Left lung (tissue), 10 donors: ENCODE data around the gene WIPI1. TPM values are rescaled to one million over a fixed set of nuclear protein-coding genes. Genes with fewer than 3 reads are reported as not detected.

Source experiments
- ATAC-seq: fragments of 200-7000 bp; cut with Tn5 transposase; one replicate; pipeline ENCODE4 v1.9.1; 2020; ENCODE audit warnings: moderate library complexity
- DNase-seq, 4 donors: peaks; one replicate each; pipeline ENCODE4 v3.0.0-alpha.2; 2013 to 2020
- H3K27ac ChIP-seq, 2 donors: fragments of 200-600 bp; sonication (generic) in 1 of 2; one replicate each; pipeline versions ENCODE4 v1.5.0 to v1.8.0; 2020 to 2021
- H3K27me3 ChIP-seq, 2 donors: fragments of 200-600 bp; sonication (generic) in 1 of 2; one replicate each; pipeline versions ENCODE4 v1.5.0 to v1.8.0; 2020 to 2021
- H3K36me3 ChIP-seq, 2 donors: fragments of 200-600 bp; sonication (generic) in 1 of 2; one replicate each; pipeline versions ENCODE4 v1.5.0 to v1.8.0; 2020 to 2021
- H3K4me1 ChIP-seq, 2 donors: fragments of 200-600 bp; one replicate each; pipeline ENCODE4 v1.8.0; 2021
- H3K4me3 ChIP-seq, 2 donors: fragments of 200-600 bp; sonication (generic) in 1 of 2; one replicate each; pipeline versions ENCODE4 v1.5.0 to v1.8.0; 2020 to 2021; ENCODE audit warnings: mild to moderate bottlenecking in 1 of 2
- H3K9me3 ChIP-seq, 2 donors: fragments of 200-600 bp; sonication (generic) in 1 of 2; one replicate each; pipeline versions ENCODE4 v1.5.0 to v1.8.0; 2020 to 2021
- CTCF ChIP-seq, 2 donors: fragments of 200-600 bp; sonication (generic) in 1 of 2; IDR thresholded peaks; one replicate each; pipeline versions ENCODE4 v1.5.0 to v1.8.0; 2021; ENCODE audit warnings: antibody characterized with exemption in 2 of 2
- intact Hi-C, 2 donors: fragments of 100-400 bp; cut with DNase I; formaldehyde crosslinking; loops; one replicate each; pipeline versions ENCODE4 v1.11.2 to v1.14.2; 2022
- polyA plus RNA-seq, 6 donors: library from polyadenylated mRNA; unstranded; fragments of 120-200 nt; gene quantifications; one replicate each; pipeline ENCODE4 v1.2.1, GENCODE V29; 2013; ENCODE audit not compliant: insufficient read length in 6 of 6
- total RNA-seq, 2 donors: library from RNA; stranded (reverse); fragmentation: NEBNext Ultra II Directional; extraction: Animal tissue kit (Norgen Biotek cat#: 25700); gene quantifications; one replicate each; pipeline ENCODE4 v1.2.1, GENCODE V29; 2021
- donor health status: DM: no; HTN: yes; CAD: no.
- donor health status: DM: no; HTN: no; CAD: no.

Gene WIPI1
- total and polyA plus RNA-seq, 8 donors = 19.2 to 57.1 (median 21.7) TPM

GRCh38 chr17:68396226-68397107, 60.8 kb downstream of the WIPI1 start:
- Histone ChIP-seq H3K9me3 (peaks cover 0 to 8% of the 10 kb centered on the region in 2 donors), H3K36me3 (no peaks in the 10 kb centered on the region), H3K4me3 (no peak overlapping the region), H3K4me1 (peaks cover 0 to 18% of the 10 kb centered on the region in 2 donors), H3K27ac (no peak overlapping the region), H3K27me3 (no peaks in the 10 kb centered on the region)
- no peak for ATAC-seq
- no peak for DNase-seq
- intact Hi-C loops = no loop called here
- no peak for TF ChIP-seq CTCF (IDR thresholded peaks at IDR 0.05)

DNA sequence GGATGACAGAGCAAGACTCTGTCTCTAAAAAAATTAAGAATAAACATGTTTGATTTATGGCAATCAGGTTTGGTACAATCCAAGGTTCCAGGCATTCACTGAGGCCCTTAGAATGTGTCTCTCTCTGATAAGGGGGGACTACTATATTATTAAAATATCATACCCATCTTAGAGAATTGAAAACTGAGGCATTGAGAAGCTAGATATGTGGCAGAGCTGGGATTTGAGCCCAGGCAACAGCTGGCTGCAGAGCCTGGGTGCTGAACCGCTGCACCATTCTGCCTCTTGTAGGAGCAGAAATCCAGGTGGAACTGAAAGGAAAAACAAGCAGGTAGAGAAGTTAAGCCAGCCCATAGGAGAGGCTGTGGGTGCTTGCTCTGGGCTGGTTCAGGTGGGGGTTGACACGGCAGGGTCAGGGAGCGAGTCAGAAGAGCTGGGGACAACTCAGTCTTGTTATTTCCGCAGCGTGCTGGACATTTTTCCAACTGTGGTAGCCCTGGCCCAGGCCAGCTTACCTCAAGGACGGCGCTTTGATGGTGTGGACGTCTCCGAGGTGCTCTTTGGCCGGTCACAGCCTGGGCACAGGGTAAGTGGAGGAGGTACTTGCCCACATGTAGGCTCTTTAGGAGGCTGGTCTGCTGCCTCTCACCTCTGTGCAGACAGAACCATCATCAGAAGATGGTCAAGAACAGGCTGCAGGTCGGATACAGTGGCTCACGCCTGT, 62.5 kb downstream of the WIPI1 start:
- Histone ChIP-seq H3K9me3 (peaks cover 0 to 8% of the 10 kb centered on the region in 2 donors), H3K4me1 (peaks cover 0 to 15% of the 10 kb centered on the region in 2 donors), H3K4me3 (no peak overlapping the region), H3K27me3 (no peaks in the 10 kb centered on the region), H3K36me3 (no peaks in the 10 kb centered on the region), H3K27ac (no peak overlapping the region)
- DNase-seq = no peak
- no peak for TF ChIP-seq CTCF (IDR thresholded peaks at IDR 0.05)
- ATAC-seq = no peak
- intact Hi-C loops = no loop called here

DNA sequence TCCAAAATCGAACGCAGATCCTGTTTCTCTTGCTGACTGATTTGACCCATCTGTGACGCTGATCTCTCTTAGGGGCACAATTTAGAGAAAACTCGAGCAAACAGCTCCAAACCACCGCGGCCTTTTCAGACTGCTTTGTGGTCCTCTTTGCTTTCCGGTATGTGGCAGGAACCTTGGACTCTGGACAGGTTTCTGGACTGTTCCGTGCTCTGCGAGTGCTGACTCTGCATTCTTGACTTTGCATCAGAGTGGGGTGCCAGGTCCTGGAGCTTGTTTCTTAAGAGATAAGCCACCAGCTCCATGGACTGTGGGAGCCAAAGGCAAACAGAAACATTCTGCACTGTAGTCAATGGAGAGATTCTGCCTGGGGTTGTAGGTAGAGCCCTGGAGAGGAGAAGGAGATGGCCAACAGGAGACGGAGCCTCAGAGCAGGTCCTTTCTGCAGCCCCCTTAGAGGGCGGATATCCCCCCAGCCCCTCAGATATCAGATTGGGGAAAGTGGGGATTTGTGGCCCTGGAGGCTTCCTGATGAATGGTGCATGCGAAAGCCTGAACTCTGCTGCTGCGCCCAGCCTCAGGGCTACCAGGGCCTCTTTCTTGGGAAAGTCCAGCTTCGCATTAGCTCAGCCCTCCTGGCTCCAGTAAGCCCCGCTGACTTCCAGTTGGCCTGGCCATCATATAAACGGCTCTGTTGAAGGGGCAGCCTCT, 65.6 kb downstream of the WIPI1 start:
- TF ChIP-seq CTCF (IDR thresholded peaks at IDR 0.05) = no peak
- Histone ChIP-seq H3K4me1 (no peaks in the 10 kb centered on the region), H3K27ac (peak overlapping the region in 1 of 2 donors; percentile 53), H3K27me3 (no peaks in the 10 kb centered on the region), H3K36me3 (no peaks in the 10 kb centered on the region), H3K9me3 (peaks cover 0 to 8% of the 10 kb centered on the region in 2 donors), H3K4me3 (no peak overlapping the region)
- intact Hi-C loops = no loop called here
- DNase-seq (no peak), ATAC-seq (no peak)

DNA sequence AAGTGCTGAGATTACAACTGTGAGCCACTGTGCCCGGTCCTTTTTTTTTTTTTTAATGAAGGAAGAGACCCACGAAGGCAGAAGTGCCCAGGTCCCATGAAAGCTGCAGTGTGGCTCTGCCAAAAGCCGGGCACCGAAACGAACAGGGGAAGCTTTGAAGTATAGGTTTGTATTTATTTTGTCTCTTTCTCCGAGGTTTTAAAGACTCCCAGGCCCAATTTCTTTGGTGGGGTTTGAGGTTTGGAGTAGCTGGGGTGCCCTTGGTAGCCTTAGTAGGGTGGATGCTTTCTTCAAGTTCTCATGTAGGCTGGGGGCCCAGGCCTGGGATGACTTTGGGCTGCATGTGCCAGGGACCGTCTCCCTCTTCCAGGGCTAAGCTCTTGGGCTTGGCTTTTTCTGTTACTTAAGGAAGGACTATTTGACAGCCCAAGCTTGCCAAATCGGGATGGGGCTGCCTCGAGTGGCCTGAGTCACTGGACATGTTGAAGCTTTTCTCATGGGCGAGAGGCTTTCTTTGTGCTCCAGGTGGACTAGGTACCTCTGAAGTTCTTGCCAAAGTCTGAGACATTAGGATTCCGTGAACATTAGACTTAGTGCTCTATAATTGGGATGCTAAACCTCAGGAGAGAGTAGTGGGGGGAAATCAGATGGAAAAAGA, 66.3 kb downstream of the WIPI1 start:
- Histone ChIP-seq H3K9me3 (peaks cover 0 to 8% of the 10 kb centered on the region in 2 donors), H3K27me3 (no peaks in the 10 kb centered on the region), H3K4me3 (no peak overlapping the region), H3K4me1 (no peaks in the 10 kb centered on the region), H3K27ac (peak overlapping the region in 1 of 2 donors; percentile 53), H3K36me3 (no peaks in the 10 kb centered on the region)
- no peak for TF ChIP-seq CTCF (IDR thresholded peaks at IDR 0.05)
- DNase-seq (no peak), ATAC-seq (no peak)
- intact Hi-C loops = no loop called here
